ENCODE measurements around the gene NEK9. TPM values are rescaled to one million over a fixed set of nuclear protein-coding genes. Genes with fewer than 3 reads are reported as not detected.

The NEK9 gene
- total RNA-seq, 1 experiment from 2014 or later, result 29.6 TPM

GRCh38 chr14:75088566-75089373, 38.1 kb downstream of the NEK9 start:
- TF ChIP-seq EZH2phosphoT487 (IDR thresholded peaks at IDR 0.05; ENCODE audit: borderline replicate concordance, low read length), result no peak
- TF ChIP-seq CTCF (conservative IDR thresholded peaks at IDR 0.05; ENCODE audit: low read depth, low read length), result peak; percentile 90
- no peak overlapping the region for H3K4me3 ChIP-seq (ENCODE audit: low read length)
- no peaks in the 10 kb centered on the region for H3K9me2 ChIP-seq (replicated peaks; ENCODE audit: low read length)
- H3F3A ChIP-seq (ENCODE audit: low read length, unreplicated experiment), result no peaks in the 10 kb centered on the region
- ATAC-seq (peak; percentile 78), DNase-seq (peak; percentile 84)
- H3K27me3 ChIP-seq (ENCODE audit: low read length), result no peaks in the 10 kb centered on the region
- H3K4me1 ChIP-seq (ENCODE audit: insufficient read depth, low read length), result no peaks in the 10 kb centered on the region
- H3K9me3 ChIP-seq (ENCODE audit: low read length), result no peaks in the 10 kb centered on the region
- H3K79me2 ChIP-seq (ENCODE audit: low read length), result no peaks in the 10 kb centered on the region
- peaks cover 23% of the 10 kb centered on the region; the same call in 1 of the 2 replicates for H3K36me3 ChIP-seq (ENCODE audit: low read depth, low read length)
- POLR2A ChIA-PET (ENCODE audit: unreplicated experiment), result interaction anchor here (0.6 kb wide), 1 partner anchor 470 kb away, joined by 3 read pairs; no protein-coding TSS in a partner anchor
- no peak overlapping the region for H2AFZ ChIP-seq (ENCODE audit: low read length)
- BruUV-seq (replicated peaks), result no TSS peak
- H4K20me1 ChIP-seq (ENCODE audit: low read length), result no peaks in the 10 kb centered on the region
- H3K27ac ChIP-seq (ENCODE audit: low read length), result no peak overlapping the region
- CTCF ChIA-PET, result interaction anchor here (0.6 to 0.9 kb wide), 5 partner anchors 9 to 242 kb away, joined by 3 to 5 read pairs (median 4); partner anchors contain the start of gene RPS6KL1
- H3K4me2 ChIP-seq (ENCODE audit: low read length), result no peak overlapping the region
- H3K9ac ChIP-seq (ENCODE audit: low read length), result no peak overlapping the region
- intact Hi-C loops (cut with micrococcal nuclease), result loop anchor here (1.0 to 10.0 kb wide), 4 partner anchors 76 to 227 kb away; no protein-coding TSS in a partner anchor

GRCh38 chr14:75088153-75088552, 38.7 kb downstream of the NEK9 start:
- ATAC-seq (no peak), DNase-seq (no peak)
- no peaks in the 10 kb centered on the region for H3K9me2 ChIP-seq (replicated peaks; ENCODE audit: low read length)
- no peak overlapping the region for H3K4me3 ChIP-seq (ENCODE audit: low read length)
- intact Hi-C loops (cut with micrococcal nuclease), result loop anchor here (1.0 to 10.0 kb wide), 4 partner anchors 76 to 227 kb away; no protein-coding TSS in a partner anchor
- no peak for TF ChIP-seq EZH2phosphoT487 (IDR thresholded peaks at IDR 0.05; ENCODE audit: borderline replicate concordance, low read length)
- TF ChIP-seq EZH2 (IDR thresholded peaks at IDR 0.05; ENCODE audit: low read length, unreplicated experiment), result no peak
- TF ChIP-seq CTCF (conservative IDR thresholded peaks at IDR 0.05; ENCODE audit: low read depth, low read length), result no peak
- H3K27me3 ChIP-seq (ENCODE audit: low read length), result no peaks in the 10 kb centered on the region
- H3K4me1 ChIP-seq (ENCODE audit: insufficient read depth, low read length), result no peaks in the 10 kb centered on the region
- ChIA-PET POLR2A (ENCODE audit: unreplicated experiment) (interaction anchor here (0.6 kb wide), 1 partner anchor 469 kb away, joined by 3 read pairs; no protein-coding TSS in a partner anchor), CTCF (interaction anchor here (0.6 to 0.9 kb wide), 5 partner anchors 9 to 241 kb away, joined by 3 to 5 read pairs (median 4); partner anchors contain the start of gene RPS6KL1)
- no peaks in the 10 kb centered on the region for H4K20me1 ChIP-seq (ENCODE audit: low read length)
- H3K9me3 ChIP-seq (ENCODE audit: low read length), result no peaks in the 10 kb centered on the region
- no peaks in the 10 kb centered on the region for H3K79me2 ChIP-seq (ENCODE audit: low read length)
- no peaks in the 10 kb centered on the region for H3F3A ChIP-seq (ENCODE audit: low read length, unreplicated experiment)
- no peak overlapping the region for H3K4me2 ChIP-seq (ENCODE audit: low read length)
- H3K9ac ChIP-seq (ENCODE audit: low read length), result no peak overlapping the region
- no peak overlapping the region for H2AFZ ChIP-seq (ENCODE audit: low read length)
- BruUV-seq (replicated peaks), result no TSS peak
- peaks cover 22% of the 10 kb centered on the region; the same call in 1 of the 2 replicates for H3K36me3 ChIP-seq (ENCODE audit: low read depth, low read length)
- no peak overlapping the region for H3K27ac ChIP-seq (ENCODE audit: low read length)
